GM12872 (cell line): ENCODE results near the gene KNSTRN.

Experiments used
- TF ChIP-seq, protein P1 (sequence below): IDR thresholded peaks from 3 replicates; pipeline ENCODE4 v1.5.1; 2011; ENCODE audit warnings: low read depth, mild to moderate bottlenecking, low read length, moderate library complexity; ENCODE audit not compliant: insufficient read depth

The KNSTRN gene

DNA sequence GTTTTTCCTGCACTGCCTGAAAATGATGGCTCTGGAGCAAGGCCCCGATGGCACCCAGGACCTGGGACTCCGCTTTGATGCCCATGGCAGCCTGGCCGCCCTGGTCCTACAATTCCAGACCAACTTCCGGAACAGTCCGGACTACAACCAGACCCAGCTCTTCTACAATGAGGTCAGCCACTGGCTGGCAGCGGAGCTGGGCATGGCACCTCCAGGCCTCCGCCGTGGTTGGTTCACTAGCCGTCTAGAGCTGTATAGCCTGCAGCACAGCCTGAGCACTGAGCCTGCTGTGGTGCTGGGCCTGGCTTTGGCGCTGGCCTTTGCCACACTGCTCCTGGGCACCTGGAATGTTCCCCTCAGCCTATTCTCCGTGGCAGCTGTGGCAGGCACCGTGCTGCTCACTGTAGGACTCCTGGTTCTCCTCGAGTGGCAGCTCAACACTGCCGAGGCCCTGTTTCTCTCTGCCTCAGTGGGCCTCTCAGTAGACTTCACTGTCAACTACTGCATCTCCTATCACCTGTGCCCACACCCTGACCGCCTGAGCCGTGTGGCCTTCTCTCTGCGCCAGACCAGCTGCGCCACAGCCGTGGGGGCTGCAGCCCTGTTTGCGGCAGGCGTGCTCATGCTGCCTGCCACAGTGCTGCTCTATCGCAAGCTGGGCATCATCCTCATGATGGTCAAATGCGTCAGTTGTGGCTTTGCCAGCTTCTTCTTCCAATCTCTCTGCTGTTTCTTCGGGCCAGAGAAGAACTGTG lies 13.6 kb upstream of the KNSTRN start:
- TF ChIP-seq, protein P1, sequence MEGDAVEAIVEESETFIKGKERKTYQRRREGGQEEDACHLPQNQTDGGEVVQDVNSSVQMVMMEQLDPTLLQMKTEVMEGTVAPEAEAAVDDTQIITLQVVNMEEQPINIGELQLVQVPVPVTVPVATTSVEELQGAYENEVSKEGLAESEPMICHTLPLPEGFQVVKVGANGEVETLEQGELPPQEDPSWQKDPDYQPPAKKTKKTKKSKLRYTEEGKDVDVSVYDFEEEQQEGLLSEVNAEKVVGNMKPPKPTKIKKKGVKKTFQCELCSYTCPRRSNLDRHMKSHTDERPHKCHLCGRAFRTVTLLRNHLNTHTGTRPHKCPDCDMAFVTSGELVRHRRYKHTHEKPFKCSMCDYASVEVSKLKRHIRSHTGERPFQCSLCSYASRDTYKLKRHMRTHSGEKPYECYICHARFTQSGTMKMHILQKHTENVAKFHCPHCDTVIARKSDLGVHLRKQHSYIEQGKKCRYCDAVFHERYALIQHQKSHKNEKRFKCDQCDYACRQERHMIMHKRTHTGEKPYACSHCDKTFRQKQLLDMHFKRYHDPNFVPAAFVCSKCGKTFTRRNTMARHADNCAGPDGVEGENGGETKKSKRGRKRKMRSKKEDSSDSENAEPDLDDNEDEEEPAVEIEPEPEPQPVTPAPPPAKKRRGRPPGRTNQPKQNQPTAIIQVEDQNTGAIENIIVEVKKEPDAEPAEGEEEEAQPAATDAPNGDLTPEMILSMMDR: no peak

DNA sequence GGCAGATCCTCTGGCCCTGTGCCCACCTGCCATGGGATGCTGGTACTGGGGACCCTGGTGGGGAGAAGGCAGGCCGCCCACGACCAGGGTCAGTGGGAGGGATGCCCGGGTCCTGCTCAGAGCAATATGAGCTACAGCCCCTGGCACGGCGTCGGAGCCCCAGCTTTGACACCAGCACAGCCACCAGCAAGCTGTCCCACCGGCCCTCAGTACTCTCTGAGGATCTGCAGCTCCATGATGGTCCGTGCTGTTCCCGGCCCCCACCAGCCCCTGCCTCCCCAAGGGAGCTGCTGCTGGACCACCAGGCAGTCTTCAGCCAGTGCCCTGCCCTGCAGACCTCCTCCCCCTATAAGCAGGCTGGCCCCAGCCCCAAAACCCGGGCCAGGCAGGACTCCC lies 13.0 kb upstream of the KNSTRN start:
- TF ChIP-seq, protein P1: no peak

DNA sequence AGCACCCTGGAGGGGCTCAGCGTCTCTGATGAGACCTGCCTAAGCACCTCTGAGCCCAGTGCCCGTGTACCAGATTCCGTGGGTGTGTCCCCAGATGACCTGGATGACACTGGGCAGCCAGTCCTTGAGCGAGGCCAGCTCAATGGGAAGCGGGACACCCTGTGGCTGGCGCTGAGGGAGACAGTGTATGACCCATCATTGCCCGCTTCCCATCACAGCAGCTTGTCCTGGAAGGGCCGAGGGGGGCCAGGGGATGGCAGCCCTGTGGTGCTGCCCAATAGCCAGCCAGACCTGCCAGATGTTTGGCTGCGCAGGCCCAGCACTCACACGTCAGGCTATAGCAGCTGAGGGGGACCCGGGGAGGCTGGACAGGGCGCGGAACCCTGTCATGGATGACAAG lies 12.6 kb upstream of the KNSTRN start:
- TF ChIP-seq, protein P1: no peak

DNA sequence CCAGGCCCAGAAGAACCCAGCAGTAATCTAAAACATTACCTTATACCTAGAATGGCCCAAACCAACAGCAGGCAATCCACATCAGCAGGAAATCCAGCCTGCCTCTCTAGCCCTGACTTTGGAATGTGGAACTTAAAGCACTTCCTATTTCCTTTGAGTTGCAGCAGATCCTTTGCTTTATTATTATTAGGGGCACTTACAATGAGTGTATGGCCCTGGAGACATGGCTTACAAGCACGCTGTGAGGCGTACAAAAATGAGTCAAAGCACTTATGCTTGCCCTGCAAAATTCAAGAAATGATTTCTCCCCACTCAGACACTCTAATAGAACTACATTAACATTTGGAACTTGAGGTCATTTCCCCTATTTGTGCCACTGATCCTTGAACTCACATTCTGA lies 9.5 kb upstream of the KNSTRN start:
- TF ChIP-seq, protein P1: no peak

DNA sequence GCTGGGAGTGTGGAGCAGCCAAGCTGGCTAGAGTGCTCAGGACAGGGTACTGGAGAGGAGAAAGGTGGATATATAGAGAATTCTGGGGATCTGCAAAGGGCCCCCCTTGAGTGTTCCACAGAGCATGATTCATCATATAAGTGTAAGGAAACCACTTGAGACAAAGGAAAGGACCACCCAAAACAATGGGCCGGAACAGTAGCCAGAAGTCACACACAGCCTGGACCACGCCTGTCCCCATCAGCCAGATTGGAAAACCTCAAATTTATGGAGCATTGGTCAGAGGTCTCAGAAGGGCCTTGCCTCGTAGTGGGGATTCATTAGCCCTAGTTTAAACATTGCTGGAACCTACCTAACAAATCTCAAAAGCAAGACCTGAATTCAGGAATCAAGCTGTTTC lies 4.9 kb upstream of the KNSTRN start:
- TF ChIP-seq, protein P1: no peak

DNA sequence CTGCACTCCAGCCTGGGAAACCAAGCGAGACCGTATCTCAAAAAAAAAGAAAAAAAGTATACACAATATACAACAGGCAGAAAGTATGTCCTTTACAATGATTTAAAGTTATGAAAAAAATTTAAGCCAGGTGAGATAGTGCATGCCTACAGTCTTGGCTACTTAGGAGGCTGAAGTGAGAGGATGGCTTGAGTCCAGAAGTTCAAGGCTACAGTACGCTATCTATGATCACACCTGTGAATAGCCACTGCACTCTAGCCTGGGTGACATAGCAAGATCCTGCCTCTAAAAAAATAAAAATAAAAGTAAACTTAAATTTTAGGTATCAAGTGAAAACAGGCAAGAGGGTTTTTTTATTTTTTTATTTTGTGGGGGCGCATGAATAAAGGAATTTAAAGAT lies 3.1 kb upstream of the KNSTRN start:
- TF ChIP-seq, protein P1: no peak

DNA sequence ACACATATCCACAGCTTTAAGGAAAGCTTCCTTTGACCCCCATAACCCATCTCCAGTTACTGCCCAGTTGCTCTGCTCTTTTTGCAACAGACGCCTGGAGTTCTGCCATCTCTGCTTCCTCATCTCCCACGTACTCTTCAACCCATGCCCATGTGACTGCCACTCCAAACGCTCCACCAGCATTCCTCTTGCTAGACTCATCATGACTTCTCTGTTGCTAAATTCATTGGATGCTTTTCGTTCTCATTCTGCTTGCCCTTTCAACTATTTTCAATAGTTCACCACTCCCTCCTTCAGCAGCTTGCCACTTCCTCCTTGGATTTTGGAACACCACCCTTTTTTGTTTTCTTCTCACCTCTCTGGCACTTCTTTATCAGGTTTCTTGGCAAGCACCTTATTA lies 2.7 kb upstream of the KNSTRN start:
- TF ChIP-seq, protein P1: no peak
